ENCODE measurements around the gene HS6ST2. TPM values are rescaled to one million over a fixed set of nuclear protein-coding genes. Genes with fewer than 3 reads are reported as not detected.

Gene HS6ST2
- total RNA-seq, 2 experiments from 2014 or later: not detected

DNA sequence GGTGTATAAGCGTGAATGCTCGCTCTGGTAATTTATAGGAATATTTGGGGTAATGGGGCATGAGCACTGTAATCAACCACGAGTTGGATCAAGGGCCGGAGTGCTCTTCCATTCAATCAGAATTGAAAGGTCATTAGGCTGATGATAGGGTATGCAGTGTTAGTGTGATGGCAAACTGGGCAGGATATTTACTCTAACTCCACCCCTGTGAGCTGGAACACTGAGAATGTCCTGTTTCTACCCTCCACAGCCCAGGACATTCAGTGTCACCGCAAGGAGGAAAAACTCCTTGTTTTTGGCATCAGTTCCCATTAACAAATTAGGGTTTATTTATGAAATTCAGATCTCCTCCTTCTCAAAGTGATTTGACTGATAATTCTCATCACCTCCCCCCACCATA is 137.8 kb downstream of the HS6ST2 start:
- Mint-ChIP-seq H3K36me3 (no peaks in the 10 kb centered on the region), H3K4me3 (no peak overlapping the region), H3K9me3 (no peaks in the 10 kb centered on the region), H3K4me1 (no peaks in the 10 kb centered on the region), H3K27ac (no peak overlapping the region), H3K27me3 (no peaks in the 10 kb centered on the region)
- POLR2A ChIA-PET: no interaction called here
- DNase-seq (no peak), ATAC-seq (ENCODE audit: low read depth) (no peak)

GRCh38 chrX:132819711-132820264 is 138.6 kb downstream of the HS6ST2 start:
- H3K27me3 Mint-ChIP-seq: no peaks in the 10 kb centered on the region
- no peak overlapping the region for H3K27ac Mint-ChIP-seq
- no peak overlapping the region for H3K4me3 Mint-ChIP-seq
- ATAC-seq (ENCODE audit: low read depth): no peak
- no peaks in the 10 kb centered on the region for H3K36me3 Mint-ChIP-seq
- DNase-seq: no peak
- no peaks in the 10 kb centered on the region for H3K9me3 Mint-ChIP-seq
- no peaks in the 10 kb centered on the region for H3K4me1 Mint-ChIP-seq
- POLR2A ChIA-PET: no interaction called here

DNA sequence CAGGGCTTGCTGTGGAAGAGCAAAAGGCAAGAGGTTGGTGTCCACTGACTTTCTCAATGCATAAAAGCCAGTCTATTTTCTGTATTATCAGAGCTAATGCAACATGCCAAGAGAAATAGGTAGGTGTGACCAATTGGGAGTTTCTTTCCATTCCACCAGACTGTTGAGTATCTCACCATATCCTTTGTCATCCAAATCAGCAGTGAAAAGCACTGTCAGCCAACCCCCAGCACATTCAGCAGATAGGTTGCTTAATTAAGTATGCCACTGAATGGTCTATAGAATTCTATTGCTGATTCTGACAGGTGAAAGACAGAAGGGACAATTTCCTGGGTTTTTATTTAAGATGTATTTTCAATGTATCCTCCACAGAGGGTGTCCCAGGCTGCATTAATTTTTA is 139.8 kb downstream of the HS6ST2 start:
- Mint-ChIP-seq H3K27me3 (peaks cover 4% of the 10 kb centered on the region), H3K9me3 (no peaks in the 10 kb centered on the region), H3K27ac (no peak overlapping the region), H3K4me3 (no peak overlapping the region), H3K36me3 (no peaks in the 10 kb centered on the region), H3K4me1 (no peaks in the 10 kb centered on the region)
- POLR2A ChIA-PET: no interaction called here
- no peak for DNase-seq
- ATAC-seq (ENCODE audit: low read depth): no peak

DNA sequence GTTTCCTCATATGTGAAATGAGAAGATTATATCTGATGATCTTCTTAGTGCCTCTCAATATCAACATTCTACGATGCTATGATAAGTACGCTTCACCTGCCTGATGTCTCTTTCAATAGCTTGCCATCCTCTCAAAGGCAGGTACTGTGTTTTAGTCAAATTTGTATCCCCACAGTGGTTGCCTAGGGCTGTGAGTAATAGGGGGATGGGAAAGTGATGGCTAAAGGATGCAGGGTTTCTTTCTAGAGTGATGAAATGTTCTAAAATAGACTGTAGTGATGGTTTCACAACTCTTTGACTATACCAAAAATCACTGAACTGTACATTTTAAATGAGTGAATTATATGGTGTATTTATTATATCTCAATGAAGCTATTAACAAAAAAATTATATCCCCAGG is 142.8 kb downstream of the HS6ST2 start:
- Mint-ChIP-seq H3K36me3 (no peaks in the 10 kb centered on the region), H3K4me3 (no peak overlapping the region), H3K27ac (no peak overlapping the region), H3K4me1 (no peaks in the 10 kb centered on the region), H3K9me3 (no peaks in the 10 kb centered on the region), H3K27me3 (peaks cover 4% of the 10 kb centered on the region)
- ATAC-seq (ENCODE audit: low read depth) (no peak), DNase-seq (no peak)
- POLR2A ChIA-PET: no interaction called here

DNA sequence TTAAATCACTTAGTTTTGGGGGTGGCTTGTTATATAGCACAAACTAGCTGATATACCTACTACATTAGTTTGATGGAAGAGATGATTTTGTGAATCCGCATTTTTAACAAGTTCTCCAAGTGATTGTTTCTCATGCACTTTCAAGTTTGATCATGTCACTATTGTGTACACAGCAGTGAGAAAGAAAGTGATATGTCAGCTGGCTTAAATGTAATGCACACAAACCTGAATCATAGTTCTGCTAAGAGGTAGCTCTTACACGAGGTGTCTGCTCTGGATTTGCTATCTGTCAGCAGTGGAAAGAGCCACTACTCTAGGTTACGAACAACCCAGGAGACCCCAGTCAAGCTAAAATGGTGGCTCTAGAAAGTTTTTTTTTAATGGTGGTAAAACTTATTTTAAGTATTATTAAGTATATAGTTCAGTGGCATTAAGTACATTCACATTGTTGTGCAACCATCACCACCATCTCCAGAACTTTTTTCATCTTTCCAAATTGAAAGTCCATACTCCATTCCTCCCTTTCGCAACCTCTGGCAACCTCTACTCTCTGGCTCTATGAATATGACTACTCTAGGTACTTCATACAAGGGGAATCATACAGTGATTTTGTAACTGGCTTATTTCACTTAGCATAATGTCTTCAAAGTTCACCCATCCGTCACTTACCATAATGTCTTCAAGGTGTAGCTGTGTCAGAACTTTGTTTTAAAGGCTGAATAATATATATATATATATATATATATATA is 147.3 kb downstream of the HS6ST2 start:
- H3K27me3 Mint-ChIP-seq: peaks cover 4% of the 10 kb centered on the region
- H3K9me3 Mint-ChIP-seq: no peaks in the 10 kb centered on the region
- POLR2A ChIA-PET: no interaction called here
- DNase-seq (no peak), ATAC-seq (ENCODE audit: low read depth) (no peak)
- H3K27ac Mint-ChIP-seq: no peak overlapping the region
- no peaks in the 10 kb centered on the region for H3K36me3 Mint-ChIP-seq
- no peak overlapping the region for H3K4me3 Mint-ChIP-seq
- no peaks in the 10 kb centered on the region for H3K4me1 Mint-ChIP-seq

- Mint-ChIP-seq H3K36me3 (no peaks in the 10 kb centered on the region), H3K27ac (no peak overlapping the region), H3K9me3 (no peaks in the 10 kb centered on the region)
Measured at GRCh38 chrX:132810488-132810887, 147.9 kb downstream of the HS6ST2 start.

DNA sequence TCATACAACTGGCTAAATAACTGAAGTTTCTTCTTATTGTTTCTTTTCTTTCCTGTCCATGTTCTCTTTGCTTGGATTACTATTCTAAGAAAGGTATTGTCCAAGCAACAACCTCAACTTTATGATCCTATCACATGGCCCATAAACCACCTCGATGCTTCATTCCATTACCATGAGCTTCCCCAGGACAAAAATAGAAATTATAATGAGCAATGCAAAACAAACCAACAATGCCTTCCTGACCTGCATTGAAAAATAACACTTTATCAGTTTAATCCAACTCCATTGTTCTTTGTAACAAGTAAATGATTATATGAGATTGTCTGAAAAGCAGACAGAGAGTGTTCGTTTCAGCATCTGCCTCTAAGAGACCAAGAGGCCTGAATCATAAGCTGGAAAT is 148.8 kb downstream of the HS6ST2 start:
- POLR2A ChIA-PET: no interaction called here
- peaks cover 3% of the 10 kb centered on the region for H3K27me3 Mint-ChIP-seq
- no peak overlapping the region for H3K4me3 Mint-ChIP-seq
- no peaks in the 10 kb centered on the region for H3K4me1 Mint-ChIP-seq
- H3K27ac Mint-ChIP-seq: no peak overlapping the region
- ATAC-seq (ENCODE audit: low read depth) (no peak), DNase-seq (no peak)
- no peaks in the 10 kb centered on the region for H3K36me3 Mint-ChIP-seq
- H3K9me3 Mint-ChIP-seq: no peaks in the 10 kb centered on the region

More at GRCh38 chrX:132810488-132810887, 147.9 kb downstream of the HS6ST2 start:
- H3K27me3 Mint-ChIP-seq: peaks cover 4% of the 10 kb centered on the region
- no peak for ATAC-seq (ENCODE audit: low read depth)
- no peaks in the 10 kb centered on the region for H3K4me1 Mint-ChIP-seq
- no peak overlapping the region for H3K4me3 Mint-ChIP-seq
- POLR2A ChIA-PET: no interaction called here
- no peak for DNase-seq

DNA sequence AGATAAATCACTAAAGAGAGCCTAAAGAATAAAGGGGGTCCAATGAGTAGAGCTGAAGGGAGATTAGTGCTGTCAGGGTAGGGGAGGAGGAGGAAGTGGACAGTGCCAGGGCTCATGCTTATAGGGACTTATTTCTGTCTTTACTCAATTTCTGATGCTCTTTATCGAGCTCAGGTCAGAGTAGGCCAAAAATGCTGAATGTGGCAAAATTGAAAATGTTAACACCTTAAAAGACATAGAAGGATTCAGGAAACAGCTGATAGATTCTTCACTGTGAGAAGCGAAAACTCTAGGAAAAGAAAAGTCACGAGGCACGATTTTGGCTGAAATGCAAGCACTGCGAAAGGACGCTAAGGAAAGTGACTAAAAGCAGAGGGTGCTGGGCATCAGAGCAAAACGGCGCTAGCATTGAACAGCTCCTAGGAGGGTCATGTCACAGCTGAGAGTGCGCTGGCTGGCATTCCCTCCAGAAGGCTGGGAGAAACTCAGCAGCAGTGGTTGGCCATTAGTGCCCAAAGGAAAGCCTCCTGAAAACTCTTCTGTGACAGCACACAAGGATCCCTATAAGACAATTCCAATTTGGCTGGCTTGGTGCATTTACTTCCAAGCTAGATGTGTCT is 150.9 kb downstream of the HS6ST2 start:
- Mint-ChIP-seq H3K4me1 (no peaks in the 10 kb centered on the region), H3K36me3 (no peaks in the 10 kb centered on the region), H3K27me3 (no peaks in the 10 kb centered on the region), H3K4me3 (no peak overlapping the region), H3K9me3 (no peaks in the 10 kb centered on the region), H3K27ac (no peak overlapping the region)
- no peak for DNase-seq
- ATAC-seq (ENCODE audit: low read depth): no peak
- POLR2A ChIA-PET: no interaction called here

- POLR2A ChIA-PET: no interaction called here
- no peaks in the 10 kb centered on the region for H3K36me3 Mint-ChIP-seq
Measured at GRCh38 chrX:132802033-132802432, 156.4 kb downstream of the HS6ST2 start.

DNA sequence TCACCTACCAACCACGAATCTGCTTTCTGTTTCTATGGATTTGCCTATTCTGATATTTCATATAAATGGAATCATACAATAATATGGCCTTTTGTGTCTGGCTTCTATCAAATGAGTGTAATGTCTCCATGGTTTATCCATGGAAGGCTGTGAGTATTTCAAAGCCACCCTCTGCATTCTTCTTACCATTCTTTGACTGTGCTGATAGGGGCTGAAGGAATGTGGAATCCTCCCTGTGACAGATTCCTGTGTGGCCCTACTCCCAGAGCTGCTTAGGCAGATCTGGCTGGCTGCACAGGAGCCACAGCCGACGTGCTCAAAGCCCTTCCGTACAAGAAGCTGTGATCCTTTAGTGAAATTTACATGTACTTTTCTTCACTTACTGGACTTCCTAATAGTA is 163.2 kb downstream of the HS6ST2 start:
- DNase-seq (no peak), ATAC-seq (ENCODE audit: low read depth) (no peak)
- peaks cover 3% of the 10 kb centered on the region for H3K27me3 Mint-ChIP-seq
- POLR2A ChIA-PET: no interaction called here
- no peaks in the 10 kb centered on the region for H3K9me3 Mint-ChIP-seq
- H3K36me3 Mint-ChIP-seq: no peaks in the 10 kb centered on the region
- H3K4me1 Mint-ChIP-seq: no peaks in the 10 kb centered on the region
- no peak overlapping the region for H3K27ac Mint-ChIP-seq
- H3K4me3 Mint-ChIP-seq: no peak overlapping the region

More at GRCh38 chrX:132802033-132802432, 156.4 kb downstream of the HS6ST2 start:
- H3K27me3 Mint-ChIP-seq: peaks cover 3% of the 10 kb centered on the region
- DNase-seq: no peak
- H3K4me3 Mint-ChIP-seq: no peak overlapping the region
- H3K4me1 Mint-ChIP-seq: no peaks in the 10 kb centered on the region
- H3K9me3 Mint-ChIP-seq: no peaks in the 10 kb centered on the region
- no peak for ATAC-seq (ENCODE audit: low read depth)
- H3K27ac Mint-ChIP-seq: no peak overlapping the region

GRCh38 chrX:132791714-132792113 is 166.7 kb downstream of the HS6ST2 start:
- peaks cover 3% of the 10 kb centered on the region for H3K27me3 Mint-ChIP-seq
- POLR2A ChIA-PET: no interaction called here

DNA sequence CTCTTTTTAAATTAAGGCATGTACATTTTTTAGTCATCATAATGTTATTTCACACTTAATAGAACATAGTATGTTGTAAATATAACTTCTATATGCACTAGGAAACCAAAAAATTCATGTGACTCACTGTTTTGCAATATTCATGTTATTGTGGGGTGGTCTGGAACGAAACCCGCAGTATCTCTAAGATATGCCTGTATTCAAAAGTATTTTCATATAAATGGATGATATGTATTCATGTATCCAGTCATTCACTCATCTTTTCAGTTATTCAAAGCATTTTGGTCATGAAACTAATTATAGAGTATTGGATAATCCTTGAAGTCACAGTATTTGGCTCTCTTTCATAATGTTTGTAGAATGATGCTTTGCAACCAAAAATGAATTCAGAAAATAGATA is 168.1 kb downstream of the HS6ST2 start:
- Mint-ChIP-seq H3K27ac (no peak overlapping the region), H3K4me1 (no peaks in the 10 kb centered on the region), H3K27me3 (peaks cover 3% of the 10 kb centered on the region), H3K36me3 (no peaks in the 10 kb centered on the region), H3K4me3 (no peak overlapping the region), H3K9me3 (peaks cover 2% of the 10 kb centered on the region)
- no peak for DNase-seq
- no peak for ATAC-seq (ENCODE audit: low read depth)
- POLR2A ChIA-PET: no interaction called here

More at GRCh38 chrX:132791714-132792113, 166.7 kb downstream of the HS6ST2 start:
- no peak for ATAC-seq (ENCODE audit: low read depth)
- Mint-ChIP-seq H3K36me3 (no peaks in the 10 kb centered on the region), H3K27ac (no peak overlapping the region), H3K4me3 (no peak overlapping the region), H3K4me1 (no peaks in the 10 kb centered on the region), H3K9me3 (peaks cover 2% of the 10 kb centered on the region)
- no peak for DNase-seq

GRCh38 chrX:132786217-132786616 is 172.2 kb downstream of the HS6ST2 start:
- DNase-seq (no peak), ATAC-seq (ENCODE audit: low read depth) (no peak)
- Mint-ChIP-seq H3K4me1 (no peaks in the 10 kb centered on the region), H3K4me3 (no peak overlapping the region), H3K27ac (no peak overlapping the region), H3K27me3 (peaks cover 3% of the 10 kb centered on the region), H3K9me3 (peaks cover 2% of the 10 kb centered on the region), H3K36me3 (no peaks in the 10 kb centered on the region)
- POLR2A ChIA-PET: no interaction called here

DNA sequence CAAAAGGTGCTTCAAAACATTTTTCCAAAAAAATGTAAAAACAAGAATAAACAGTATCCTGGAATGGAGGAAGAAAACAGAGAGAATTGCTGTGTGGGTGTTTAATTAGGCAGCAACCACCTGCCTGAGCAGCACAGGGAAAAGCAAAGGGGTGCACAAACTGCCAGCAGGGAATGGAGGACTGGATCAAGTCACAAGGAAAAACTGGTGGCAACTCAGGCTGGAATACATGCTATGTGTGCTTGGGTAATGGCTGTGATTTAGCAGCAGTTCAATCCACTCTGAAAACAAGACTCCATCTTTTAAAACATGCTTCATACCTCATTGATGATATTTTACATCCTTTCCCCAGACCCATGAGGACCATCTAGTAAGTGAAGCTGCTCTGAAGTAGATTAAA is 179.5 kb downstream of the HS6ST2 start:
- peaks cover 5% of the 10 kb centered on the region for H3K27me3 Mint-ChIP-seq
- no peak overlapping the region for H3K27ac Mint-ChIP-seq
- H3K36me3 Mint-ChIP-seq: no peaks in the 10 kb centered on the region
- no peaks in the 10 kb centered on the region for H3K4me1 Mint-ChIP-seq
- no peak for ATAC-seq (ENCODE audit: low read depth)
- no peak overlapping the region for H3K4me3 Mint-ChIP-seq
- DNase-seq: no peak
- POLR2A ChIA-PET: no interaction called here
- H3K9me3 Mint-ChIP-seq: no peaks in the 10 kb centered on the region

Measured in activated naive CD8-positive, alpha-beta T cell treated with anti-CD3 and anti-CD28 coated beads, Interleukin-2, amount 10 ng/mL, durations not matched to agents 7 days and 5 days (primary cell).